Muscle of arm (tissue), 12 donors: ENCODE results near the gene CLMP. TPM values are rescaled to one million over a fixed set of nuclear protein-coding genes. Genes with fewer than 3 reads are reported as not detected.
"Not testable (repeated sequence)": the region's sequence is repeated elsewhere in the genome, so short reads cannot be mapped to it uniquely, and the experiment has no call there.

Experiments
- DNase-seq: peaks from one replicate; pipeline ENCODE4 v3.0.0-alpha.2; 2013
- polyA plus RNA-seq, 12 donors: library from polyadenylated mRNA; unstranded; fragments of 120-200 nt; gene quantifications; one replicate each; pipeline ENCODE4 v1.2.1, GENCODE V29; 2013; ENCODE audit not compliant: insufficient read length in 12 of 12

The CLMP gene
- polyA plus RNA-seq, 12 donors = 12.3 to 53.7 (median 18.8) TPM; not detected in 1

GRCh38 chr11:123173040-123173855 is 21.8 kb downstream of the CLMP start:
- no peak for DNase-seq

- no peak for DNase-seq
Observed at GRCh38 chr11:123170929-123171328, 24.1 kb downstream of the CLMP start.

- DNase-seq = no peak
Observed at GRCh38 chr11:123169821-123170220, 25.2 kb downstream of the CLMP start.

GRCh38 chr11:123168955-123169484 is 26.0 kb downstream of the CLMP start:
- DNase-seq = no peak

GRCh38 chr11:123168241-123168640 is 26.8 kb downstream of the CLMP start:
- DNase-seq = no peak

- no peak for DNase-seq
Observed at GRCh38 chr11:123166071-123166559, 28.9 kb downstream of the CLMP start.

GRCh38 chr11:123164732-123165450 is 30.2 kb downstream of the CLMP start:
- no peak for DNase-seq

GRCh38 chr11:123163621-123164020 is 31.4 kb downstream of the CLMP start:
- DNase-seq = no peak

GRCh38 chr11:123161376-123162030 is 33.5 kb downstream of the CLMP start:
- DNase-seq = no peak

- DNase-seq = no peak
Observed at GRCh38 chr11:123159183-123159857, 35.7 kb downstream of the CLMP start.

- DNase-seq = no peak
Observed at GRCh38 chr11:123158033-123159003, 36.7 kb downstream of the CLMP start.

- DNase-seq = peak; percentile 69
Observed at GRCh38 chr11:123152951-123153350, 42.1 kb downstream of the CLMP start.

- not testable (repeated sequence) for DNase-seq
Observed at GRCh38 chr11:123152346-123152745, 42.7 kb downstream of the CLMP start.

GRCh38 chr11:123151796-123152195 is 43.3 kb downstream of the CLMP start:
- DNase-seq = no peak

- no peak for DNase-seq
Observed at GRCh38 chr11:123151366-123151765, 43.7 kb downstream of the CLMP start.

GRCh38 chr11:123150882-123151281 is 44.2 kb downstream of the CLMP start:
- no peak for DNase-seq

- DNase-seq = no peak
Observed at GRCh38 chr11:123148965-123149364, 46.1 kb downstream of the CLMP start.

GRCh38 chr11:123145661-123146060 is 49.4 kb downstream of the CLMP start:
- DNase-seq = no peak

- no peak for DNase-seq
Observed at GRCh38 chr11:123145220-123145619, 49.8 kb downstream of the CLMP start.

GRCh38 chr11:123144707-123145106 is 50.3 kb downstream of the CLMP start:
- no peak for DNase-seq
